Thymus (tissue), 14 donors: Measurements from ENCODE around the gene HMG20A. TPM values are rescaled to one million over a fixed set of nuclear protein-coding genes. Genes with fewer than 3 reads are reported as not detected.

ENCODE experiments used
- DNase-seq, 9 donors: peaks; one replicate each; pipeline ENCODE4 v3.0.0-alpha.2; 2013; ENCODE audit warnings: low spot score in 9 of 9, low read depth in 6 of 9, missing footprints in 1 of 9
- H3K27ac ChIP-seq, 2 donors: one replicate each; pipeline ENCODE4 v1.5.1; 2013; ENCODE audit warnings: control low read depth in 1 of 2, low read depth in 1 of 2, low read length in 1 of 2, mild to moderate bottlenecking in 1 of 2, moderate library complexity in 1 of 2
- H3K27me3 ChIP-seq, 2 donors: one replicate each; pipeline ENCODE4 v1.5.1; 2013; ENCODE audit warnings: low read length in 1 of 2; ENCODE audit not compliant: control insufficient read depth in 2 of 2, insufficient read depth in 1 of 2
- H3K36me3 ChIP-seq, 2 donors: one replicate each; pipeline ENCODE4 v1.5.1; 2013; ENCODE audit warnings: low read length in 1 of 2, mild to moderate bottlenecking in 1 of 2, moderate library complexity in 1 of 2; ENCODE audit not compliant: control insufficient read depth in 2 of 2, insufficient read depth in 2 of 2
- H3K4me1 ChIP-seq, 2 donors: one replicate each; pipeline ENCODE4 v1.5.1; 2013; ENCODE audit warnings: low read length in 2 of 2; ENCODE audit not compliant: control insufficient read depth in 2 of 2, insufficient read depth in 2 of 2
- H3K4me3 ChIP-seq, 2 donors: one replicate each; pipeline ENCODE4 v1.5.1; 2013; ENCODE audit warnings: low read length in 2 of 2, control low read depth in 1 of 2, mild to moderate bottlenecking in 1 of 2
- H3K9me3 ChIP-seq, 2 donors: one replicate each; pipeline ENCODE4 v1.5.1; 2013; ENCODE audit warnings: low read length in 1 of 2, mild to moderate bottlenecking in 1 of 2; ENCODE audit not compliant: control insufficient read depth in 2 of 2, insufficient read depth in 1 of 2
- WGBS: extraction: QIAGEN DNeasy Blood & Tissue Kit; methylation state at CpG from one replicate; pipeline ENCODE4 v1.1.7; 2013; 5-methylcytosine and 5-hydroxymethylcytosine counted together
- long read RNA-seq, 10 donors: transcript quantifications; one replicate each; lab custom pipeline, GENCODE V29; 2026
- polyA plus RNA-seq: library from polyadenylated mRNA; stranded (reverse); fragments of 200-250 nt; gene quantifications from one replicate; pipeline ENCODE4 v1.2.3, GENCODE V29; 2013
- total RNA-seq: library from RNA; stranded (reverse); fragments of 120-200 nt; gene quantifications from one replicate; pipeline ENCODE4 v1.2.4, GENCODE V29; 2013
- donor health status: healthy.

Gene HMG20A
- 33.0 TPM for total RNA-seq
- 25.8 TPM for polyA plus RNA-seq
- long read RNA-seq, donor 1, full-length matches to known transcripts = 4 of 4 reads
- long read RNA-seq, donor 1, partial matches to known transcripts = 0 of 4 reads
- long read RNA-seq, donor 1, other reads (novel, unspliced or antisense) = 0 of 4 reads
- long read RNA-seq, donor 2 = 0 reads
- long read RNA-seq, donor 3, full-length matches to known transcripts = 49 of 49 reads
- long read RNA-seq, donor 3, partial matches to known transcripts = 0 of 49 reads
- long read RNA-seq, donor 3, other reads (novel, unspliced or antisense) = 0 of 49 reads
- long read RNA-seq, donor 4, full-length matches to known transcripts = 15 of 15 reads
- long read RNA-seq, donor 4, partial matches to known transcripts = 0 of 15 reads
- long read RNA-seq, donor 4, other reads (novel, unspliced or antisense) = 0 of 15 reads
- long read RNA-seq, donor 5, full-length matches to known transcripts = 45 of 45 reads
- long read RNA-seq, donor 5, partial matches to known transcripts = 0 of 45 reads
- long read RNA-seq, donor 5, other reads (novel, unspliced or antisense) = 0 of 45 reads
- long read RNA-seq, donor 6, full-length matches to known transcripts = 21 of 21 reads
- long read RNA-seq, donor 6, partial matches to known transcripts = 0 of 21 reads
- long read RNA-seq, donor 6, other reads (novel, unspliced or antisense) = 0 of 21 reads
- long read RNA-seq, donor 7, full-length matches to known transcripts = 44 of 44 reads
- long read RNA-seq, donor 7, partial matches to known transcripts = 0 of 44 reads
- long read RNA-seq, donor 7, other reads (novel, unspliced or antisense) = 0 of 44 reads
- long read RNA-seq, donor 8, full-length matches to known transcripts = 13 of 13 reads
- long read RNA-seq, donor 8, partial matches to known transcripts = 0 of 13 reads
- long read RNA-seq, donor 8, other reads (novel, unspliced or antisense) = 0 of 13 reads
- long read RNA-seq, donor 9, full-length matches to known transcripts = 19 of 19 reads
- long read RNA-seq, donor 9, partial matches to known transcripts = 0 of 19 reads
- long read RNA-seq, donor 9, other reads (novel, unspliced or antisense) = 0 of 19 reads
- long read RNA-seq, donor 10, full-length matches to known transcripts = 18 of 18 reads
- long read RNA-seq, donor 10, partial matches to known transcripts = 0 of 18 reads
- long read RNA-seq, donor 10, other reads (novel, unspliced or antisense) = 0 of 18 reads

DNA sequence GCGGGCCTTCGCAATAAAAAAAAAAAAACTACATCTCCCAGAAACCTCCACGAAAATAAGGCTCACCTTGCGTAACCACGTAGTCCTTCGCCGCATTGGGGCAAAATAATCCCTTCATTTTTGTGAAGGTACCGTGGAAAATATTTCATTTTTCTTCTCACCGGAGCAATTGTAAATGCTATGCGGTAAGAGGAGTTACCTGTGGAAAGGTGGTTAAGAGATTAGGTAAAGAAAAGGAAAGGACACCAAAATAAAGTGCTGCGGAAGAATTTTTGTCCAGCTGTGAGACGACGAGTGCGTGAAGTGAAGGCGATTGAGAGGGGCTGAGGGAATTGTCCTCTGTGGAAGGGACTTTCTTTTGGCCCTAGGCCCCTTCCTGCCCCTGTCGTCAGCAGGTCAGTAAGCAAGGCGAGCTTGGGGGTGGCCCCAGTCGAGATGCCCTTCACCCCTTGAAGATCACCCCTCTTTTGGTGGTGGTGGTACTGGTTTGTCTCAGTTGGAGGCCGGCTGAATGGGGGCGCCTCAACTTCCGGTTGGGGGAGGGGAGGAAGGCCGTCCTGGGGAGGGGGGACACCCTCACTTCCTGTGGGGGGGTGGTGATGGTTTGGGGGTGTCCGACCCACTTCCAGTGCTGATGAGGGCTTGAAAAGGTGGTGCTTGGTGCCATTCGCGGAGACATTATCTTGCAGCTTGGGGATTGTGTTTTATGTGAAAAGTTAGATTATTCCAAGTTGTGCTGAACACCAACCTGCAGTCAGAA is at the start of gene HMG20A:
Gene HMG20A, plus strand, starts transcription at position 279 of the 760 bp plus-strand sequence. CDS start 37,520 bp downstream, outside the sequence.
- H3K9me3 ChIP-seq = no peaks in the 10 kb centered on the region
- H3K27ac ChIP-seq = peak within 1 kb of the TSS; percentile 90 to 96
- WGBS = under 1% methylated on average over 25 of the region's 25 CpGs
- peak within 1 kb of the TSS; percentile 81 to 90 for H3K4me3 ChIP-seq
- peak; percentile 66 to 96 (median 82) for DNase-seq
- H3K27me3 ChIP-seq = peaks cover 0 to 4% of the 10 kb centered on the region in 2 donors
- H3K4me1 ChIP-seq = peaks cover 6 to 14% of the 10 kb centered on the region in 2 donors
- H3K36me3 ChIP-seq = no peaks in the 10 kb centered on the region

- Histone ChIP-seq H3K9me3 (no peaks in the 10 kb centered on the region), H3K4me1 (no peaks in the 10 kb centered on the region), H3K36me3 (no peaks in the 10 kb centered on the region), H3K4me3 (no peak overlapping the region), H3K27ac (no peak overlapping the region), H3K27me3 (no peaks in the 10 kb centered on the region)
- 98% methylated on average over 5 of the region's 5 CpGs for WGBS
- no peak for DNase-seq
Measured at GRCh38 chr15:77371850-77372563, 48.7 kb upstream of the HMG20A start.

DNA sequence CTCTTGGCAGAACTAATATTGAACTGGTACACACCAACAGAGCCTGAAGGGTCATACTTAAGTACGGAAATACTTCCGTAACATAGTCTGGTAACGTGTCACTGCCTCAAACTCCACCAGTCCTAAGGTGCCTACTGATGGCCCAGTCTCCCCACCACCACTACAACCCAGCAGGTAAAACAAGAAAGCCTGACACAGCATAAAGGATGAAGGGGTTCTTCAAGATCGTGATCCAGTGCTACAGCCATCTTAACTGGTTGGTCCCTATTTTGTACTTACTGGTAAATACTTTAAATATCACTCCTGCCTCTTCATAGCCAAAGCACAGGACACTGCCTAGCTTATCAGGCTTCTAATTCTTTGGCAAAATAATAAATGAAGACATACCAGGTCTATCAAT is 47.2 kb upstream of the HMG20A start:
- Histone ChIP-seq H3K27me3 (no peaks in the 10 kb centered on the region), H3K27ac (no peak overlapping the region), H3K4me1 (no peaks in the 10 kb centered on the region), H3K4me3 (no peak overlapping the region), H3K36me3 (no peaks in the 10 kb centered on the region), H3K9me3 (no peaks in the 10 kb centered on the region)
- DNase-seq = no peak
- 71% methylated on average over 4 of the region's 4 CpGs for WGBS

DNA sequence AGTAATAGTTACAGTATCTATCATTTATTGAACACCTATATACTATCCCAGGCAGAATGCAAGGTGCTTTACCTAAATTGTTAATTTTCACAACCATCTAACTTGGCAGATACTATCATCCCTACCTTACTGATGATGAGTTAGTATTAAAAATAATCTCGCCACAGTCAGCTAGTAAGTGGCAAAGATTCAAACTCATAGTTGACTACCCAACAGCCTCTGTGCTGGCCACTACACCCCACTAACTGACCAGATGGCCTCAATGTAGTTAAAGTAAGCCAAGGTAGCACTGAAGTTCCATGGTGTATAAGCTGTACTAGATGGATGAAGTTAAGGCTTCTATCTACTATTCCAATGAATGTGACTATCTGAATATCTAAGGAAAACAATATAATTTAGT is 45.6 kb upstream of the HMG20A start:
- WGBS = 98% methylated on average over 1 of the region's 1 CpG
- Histone ChIP-seq H3K9me3 (no peaks in the 10 kb centered on the region), H3K4me1 (no peaks in the 10 kb centered on the region), H3K36me3 (no peaks in the 10 kb centered on the region), H3K27me3 (no peaks in the 10 kb centered on the region), H3K27ac (no peak overlapping the region), H3K4me3 (no peak overlapping the region)
- no peak for DNase-seq

- no peaks in the 10 kb centered on the region for H3K27me3 ChIP-seq
- 100% methylated on average over 1 of the region's 1 CpG for WGBS
- no peaks in the 10 kb centered on the region for H3K4me1 ChIP-seq
- no peaks in the 10 kb centered on the region for H3K36me3 ChIP-seq
- H3K4me3 ChIP-seq = no peak overlapping the region
- no peak for DNase-seq
- H3K27ac ChIP-seq = no peak overlapping the region
- no peaks in the 10 kb centered on the region for H3K9me3 ChIP-seq
Measured at GRCh38 chr15:77376770-77377169, 43.9 kb upstream of the HMG20A start.

GRCh38 chr15:77380033-77380432 is 40.7 kb upstream of the HMG20A start:
- H3K36me3 ChIP-seq = no peaks in the 10 kb centered on the region
- no peaks in the 10 kb centered on the region for H3K9me3 ChIP-seq
- DNase-seq = no peak
- WGBS = 99% methylated on average over 4 of the region's 4 CpGs
- H3K4me1 ChIP-seq = no peaks in the 10 kb centered on the region
- H3K4me3 ChIP-seq = no peak overlapping the region
- H3K27ac ChIP-seq = no peak overlapping the region
- no peaks in the 10 kb centered on the region for H3K27me3 ChIP-seq

DNA sequence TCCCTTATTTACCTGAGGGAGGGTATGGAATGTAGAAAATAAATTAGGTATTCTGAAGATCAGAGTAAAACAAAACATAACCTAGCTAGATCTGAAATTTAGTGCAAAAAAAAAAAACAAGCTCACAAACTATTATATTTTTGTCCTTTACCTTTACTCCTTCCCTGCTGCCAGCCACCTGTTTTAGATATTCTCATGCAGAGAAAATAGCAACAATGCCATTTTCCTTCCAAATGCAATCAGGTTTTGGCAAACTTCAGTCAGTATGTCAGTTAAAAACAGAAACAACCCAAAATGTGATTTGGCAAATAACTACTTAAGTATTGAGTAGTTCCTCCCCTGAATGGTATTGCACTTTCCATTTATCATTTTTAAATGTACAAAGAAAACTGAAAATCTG is 36.6 kb upstream of the HMG20A start:
- H3K4me3 ChIP-seq = no peak overlapping the region
- H3K27ac ChIP-seq = no peak overlapping the region
- DNase-seq = no peak
- H3K36me3 ChIP-seq = no peaks in the 10 kb centered on the region
- H3K4me1 ChIP-seq = no peaks in the 10 kb centered on the region
- no peaks in the 10 kb centered on the region for H3K9me3 ChIP-seq
- H3K27me3 ChIP-seq = no peaks in the 10 kb centered on the region
